NOMO-1 treated with DMSO at 0.1 percent for 48 hours (cell line): Measurements from ENCODE around the gene ELP5.

Experiments used
- DNase-seq: peaks from one replicate; lab custom pipeline; 2025; ENCODE audit not compliant: unreplicated experiment; lab: John Stamatoyannopoulos, UW

Gene ELP5

DNA sequence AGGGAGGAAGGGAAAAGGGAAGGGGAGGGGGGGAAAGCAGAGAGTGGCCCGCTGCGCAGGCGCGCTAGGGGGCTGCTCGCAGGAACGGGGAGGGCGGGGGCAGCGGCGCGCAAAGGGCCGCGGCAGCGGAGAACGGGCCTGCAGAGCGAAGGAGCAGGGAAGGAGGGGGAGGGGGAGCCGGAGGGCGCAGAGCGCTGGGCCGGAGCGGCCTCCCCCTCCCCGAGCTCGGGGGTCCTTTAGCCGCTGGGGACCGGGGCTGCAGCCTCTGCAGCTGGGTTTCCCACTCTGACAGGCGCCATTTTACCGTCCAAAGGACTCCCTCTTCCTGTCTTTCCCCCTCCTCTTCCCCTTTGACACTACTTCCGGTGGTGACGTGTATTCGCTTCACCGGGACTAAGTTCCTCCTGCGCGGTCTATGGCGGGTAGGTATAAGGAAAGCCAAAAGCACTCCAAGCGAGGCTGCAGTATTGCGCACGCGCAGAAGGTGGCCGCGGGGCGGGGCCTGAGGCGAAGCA, 297 bp upstream of the ELP5 start, which contains the start of gene CTDNEP1:
CTDNEP1 (minus strand) TSS at position 74 of the 515 bp plus-strand sequence. CDS start 438 bp downstream, outside the sequence.
- DNase-seq = peak; percentile 98

DNA sequence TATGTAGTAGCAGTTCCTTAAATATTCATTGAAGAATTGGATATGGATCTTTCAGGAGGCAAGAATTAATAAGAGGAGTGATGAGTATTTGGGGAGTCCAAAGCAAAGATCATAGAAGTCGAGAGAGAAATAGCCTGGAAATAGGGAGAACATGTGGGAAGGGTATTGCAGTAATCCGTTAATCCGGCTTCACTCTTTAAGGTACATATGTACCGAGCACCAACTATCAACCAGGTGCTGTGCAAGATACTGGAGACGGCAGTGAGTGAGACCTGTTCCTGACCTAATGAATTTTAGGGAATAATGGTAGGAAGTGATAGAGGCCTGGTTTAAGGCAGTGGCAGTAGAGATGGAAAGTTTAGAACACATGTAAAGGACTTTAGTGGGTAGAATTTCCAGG, 1.1 kb downstream of the ELP5 start:
- DNase-seq = no peak

DNA sequence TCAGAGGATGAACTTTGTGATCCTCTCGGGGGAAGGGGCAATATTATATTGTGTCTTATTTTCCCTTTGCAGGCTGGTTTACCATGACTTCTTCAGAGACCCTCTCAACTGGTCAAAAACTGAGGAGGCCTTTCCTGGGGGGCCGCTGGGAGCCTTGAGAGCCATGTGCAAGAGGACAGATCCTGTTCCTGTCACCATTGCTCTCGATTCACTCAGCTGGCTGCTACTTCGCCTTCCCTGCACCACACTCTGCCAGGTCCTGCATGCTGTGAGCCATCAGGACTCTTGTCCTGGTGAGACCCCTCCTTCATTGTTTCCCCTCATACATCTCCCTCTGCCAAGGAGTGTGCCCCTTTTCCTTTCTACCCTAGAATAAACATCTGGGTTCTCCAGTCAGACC, 2.5 kb downstream of the ELP5 start:
- DNase-seq = no peak

DNA sequence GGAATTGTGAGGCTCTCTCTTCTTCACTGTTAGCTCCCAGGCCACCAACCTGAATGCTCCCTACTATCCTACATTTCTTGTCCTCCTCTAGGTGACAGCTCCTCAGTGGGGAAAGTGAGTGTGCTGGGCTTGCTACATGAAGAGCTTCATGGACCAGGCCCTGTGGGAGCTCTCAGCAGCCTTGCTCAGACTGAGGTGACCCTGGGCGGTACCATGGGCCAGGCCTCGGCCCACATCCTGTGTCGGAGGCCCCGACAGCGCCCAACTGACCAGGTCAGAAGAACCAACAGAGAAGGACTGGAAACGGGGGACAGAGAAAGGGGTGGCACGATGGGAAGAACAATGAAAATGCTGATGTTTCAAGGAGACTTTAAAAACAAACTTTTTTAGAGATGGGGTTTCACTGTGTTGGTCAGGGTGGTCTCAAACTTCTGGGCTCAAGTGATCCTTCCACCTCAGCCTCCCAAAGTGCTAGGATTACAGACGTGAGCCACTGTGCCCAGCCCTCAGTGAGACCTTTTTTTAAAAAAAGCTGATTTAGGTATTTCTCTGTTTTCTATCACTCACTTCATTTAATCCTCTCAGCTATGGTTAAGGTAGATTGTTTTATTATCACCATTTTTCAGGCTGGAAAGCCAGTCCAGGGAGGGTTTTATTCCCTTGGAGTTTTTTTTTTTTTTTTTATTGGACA, 4.9 kb downstream of the ELP5 start:
- no peak for DNase-seq

DNA sequence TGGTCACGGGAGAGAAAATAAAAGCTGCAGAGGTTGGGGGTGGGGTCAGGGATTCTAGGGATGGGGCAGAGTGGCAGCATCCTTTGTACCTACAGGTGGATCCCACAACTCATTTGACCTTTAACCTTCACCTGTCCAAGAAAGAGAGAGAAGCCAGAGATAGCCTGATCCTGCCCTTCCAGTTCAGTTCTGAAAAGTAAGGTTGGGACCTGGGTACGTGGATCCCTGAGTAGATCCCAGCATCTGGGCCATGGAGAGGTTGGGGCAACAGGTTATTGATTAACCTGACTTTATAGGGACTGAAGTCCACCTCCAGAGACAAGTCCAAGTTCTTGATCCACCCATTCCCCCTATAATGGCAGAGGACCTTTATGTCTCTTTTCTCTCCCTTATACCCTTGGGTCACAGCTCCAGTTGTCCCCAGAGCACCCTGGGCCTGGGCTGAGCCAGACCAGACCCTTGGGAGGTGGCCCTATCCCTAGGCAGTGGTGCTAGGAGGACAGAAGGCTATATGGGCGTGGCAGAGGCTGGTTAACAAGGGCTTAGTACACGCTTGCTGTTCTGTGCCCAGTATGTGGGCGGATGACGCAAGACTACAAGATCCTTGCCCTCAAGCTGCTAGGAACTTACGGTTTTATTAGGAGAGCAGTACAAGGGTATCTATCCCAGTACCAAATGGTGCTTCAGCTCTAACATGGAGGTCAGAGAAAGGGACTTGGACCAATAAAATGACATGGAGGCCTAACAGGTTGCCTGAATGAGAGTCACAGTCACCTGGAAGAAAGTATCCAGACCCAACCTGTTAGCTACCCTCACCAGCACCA, 6.9 kb downstream of the ELP5 start:
- no peak for DNase-seq

DNA sequence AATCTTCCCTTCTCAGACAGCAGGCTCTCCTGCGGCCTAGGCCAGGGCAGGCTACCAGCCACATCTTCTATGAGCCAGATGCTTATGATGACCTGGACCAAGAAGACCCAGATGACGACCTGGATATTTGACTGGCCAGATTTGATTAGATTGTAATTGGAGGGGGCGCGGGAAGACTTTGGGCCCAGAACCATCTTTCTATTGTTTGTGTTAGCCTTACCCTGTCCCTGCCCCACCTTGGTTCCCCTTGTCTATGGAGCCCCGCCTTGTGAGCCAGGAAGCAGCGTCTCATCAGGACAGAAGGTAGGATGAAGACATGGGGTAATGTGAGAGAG, 7.5 kb downstream of the ELP5 start:
- no peak for DNase-seq

DNA sequence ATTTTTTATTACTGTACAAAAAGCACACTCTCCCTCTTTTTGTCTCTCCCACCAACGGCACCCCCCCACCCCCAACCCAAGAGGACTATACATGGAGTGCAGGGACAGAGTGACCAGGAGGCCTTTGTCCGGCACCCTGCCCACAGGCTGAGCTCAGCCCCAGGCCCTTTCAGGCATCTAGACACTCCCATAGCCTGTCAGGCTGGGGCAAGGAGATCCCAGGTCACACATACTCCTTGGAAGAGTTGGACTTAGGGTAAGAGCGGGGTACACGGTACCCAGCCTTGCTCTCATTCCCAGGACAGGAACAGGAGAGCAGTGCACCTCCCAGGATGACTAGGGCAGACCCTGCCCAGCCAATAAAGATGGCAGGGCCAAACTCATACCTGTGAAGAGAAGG, 8.1 kb downstream of the ELP5 start:
- no peak for DNase-seq

DNA sequence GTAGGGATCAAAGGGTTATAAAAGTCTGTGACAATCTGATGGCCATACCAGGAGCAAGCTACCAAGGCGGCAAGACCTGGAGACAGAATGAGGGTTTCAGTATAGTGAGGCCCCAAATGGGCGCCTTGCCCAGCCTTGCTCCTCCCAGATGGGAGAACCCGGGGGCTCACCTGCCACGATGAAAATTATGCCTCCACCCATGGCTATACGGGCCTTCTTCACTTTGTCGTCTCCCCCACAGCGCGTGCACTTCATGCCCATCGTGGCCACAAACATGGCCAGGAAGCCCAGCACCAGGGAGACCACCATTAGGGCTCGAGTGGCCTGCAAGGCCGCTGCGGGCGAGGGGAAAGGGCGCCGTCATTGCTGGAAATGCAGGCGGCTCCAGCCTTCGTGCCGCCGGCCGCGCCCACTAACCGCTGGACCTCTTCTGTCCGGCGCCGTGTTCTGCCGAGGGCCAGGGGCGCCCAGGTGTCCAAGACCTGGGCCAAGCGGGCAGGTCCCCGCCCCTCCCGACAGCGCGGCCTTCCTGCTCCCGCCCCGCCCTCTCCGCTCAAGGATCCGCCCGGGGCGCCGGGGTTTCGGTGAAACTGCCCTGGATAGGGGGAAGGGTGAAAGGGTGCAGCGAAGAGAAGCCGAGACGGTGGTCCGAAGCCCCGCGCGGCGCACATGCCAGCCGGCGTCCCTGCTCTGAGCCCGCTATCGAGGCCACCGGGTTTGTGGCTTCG, 8.8 kb downstream of the ELP5 start:
- DNase-seq = no peak

DNA sequence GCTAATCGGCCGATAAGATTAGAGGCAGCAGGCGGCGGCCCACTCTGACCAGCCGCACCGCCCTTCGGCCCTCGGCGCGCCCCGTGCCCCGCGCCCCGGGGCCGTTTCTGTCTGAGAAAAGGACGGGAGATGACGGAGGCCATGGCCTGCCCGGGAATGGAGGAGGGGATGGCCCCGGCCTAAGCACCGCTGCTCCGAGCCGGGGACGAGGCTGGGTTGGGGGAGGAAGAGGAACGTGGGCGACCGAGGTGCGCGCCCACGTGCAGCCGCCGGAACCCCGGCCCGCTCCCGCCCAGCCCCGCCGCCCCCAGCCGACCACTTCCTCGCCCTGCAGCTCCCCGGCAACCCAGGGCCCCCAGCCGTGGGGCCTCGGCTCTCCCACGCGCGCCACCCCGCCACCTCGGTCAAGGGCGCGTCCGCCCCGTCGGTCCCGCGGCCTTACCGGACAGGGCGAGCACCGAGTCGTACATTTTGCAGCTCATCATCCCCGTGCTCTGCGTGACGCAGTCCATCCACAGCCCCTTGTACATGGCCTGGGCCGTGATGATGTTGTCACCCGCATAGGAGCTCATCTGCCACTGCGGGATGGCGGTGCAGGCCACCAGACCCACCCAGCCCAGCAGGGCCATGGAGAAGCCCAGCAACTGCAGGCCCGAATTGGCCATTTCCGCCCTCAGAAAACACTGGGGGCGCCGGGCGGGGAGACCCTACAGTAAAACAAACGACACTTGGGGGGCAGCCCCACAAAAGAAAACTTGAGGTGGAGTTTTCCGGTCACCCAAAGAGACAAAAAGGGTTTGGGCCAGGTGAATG, 9.6 kb downstream of the ELP5 start:
- no peak for DNase-seq

DNA sequence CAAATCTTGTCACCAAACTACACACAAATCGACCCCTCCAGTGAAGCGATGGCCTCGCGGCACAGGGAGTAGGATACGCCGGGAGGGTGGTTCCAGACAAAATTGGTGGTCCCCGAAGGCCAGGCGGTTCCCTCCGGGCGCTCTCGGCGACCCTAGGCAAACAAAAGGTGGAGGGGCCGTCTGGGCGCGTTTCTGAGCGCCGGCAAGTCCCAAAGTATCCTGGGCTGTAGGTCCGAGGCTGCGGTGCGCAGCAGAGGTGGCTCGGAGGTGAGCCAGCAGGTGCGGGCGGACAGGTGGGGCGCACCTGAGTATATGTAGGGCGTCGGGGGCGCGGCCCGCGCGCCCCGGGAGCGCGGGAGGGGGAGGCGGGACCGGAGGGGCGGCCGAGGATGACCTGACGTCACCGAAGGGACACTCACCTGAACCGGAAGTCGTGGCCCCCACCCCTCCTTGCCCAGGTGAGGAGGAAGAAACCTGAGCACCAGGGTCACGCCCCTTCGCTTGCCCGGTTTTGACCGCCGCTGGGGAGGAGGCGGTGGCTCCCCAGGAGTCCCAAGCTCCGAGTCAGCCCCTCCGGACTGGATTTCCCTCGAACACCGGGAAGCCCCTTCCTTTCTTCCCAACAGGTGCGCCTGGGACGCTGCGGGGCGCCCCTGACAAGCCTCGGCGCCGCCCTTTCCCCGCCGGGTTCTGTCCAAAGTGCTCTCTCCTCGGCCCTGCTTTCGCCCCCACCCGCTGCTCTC, 10.3 kb downstream of the ELP5 start, which contains the start of gene CLDN7:
CLDN7 (minus strand) TSS at position 287 of the 743 bp plus-strand sequence. CDS start 435 bp downstream, outside the sequence.
- DNase-seq = no peak

DNA sequence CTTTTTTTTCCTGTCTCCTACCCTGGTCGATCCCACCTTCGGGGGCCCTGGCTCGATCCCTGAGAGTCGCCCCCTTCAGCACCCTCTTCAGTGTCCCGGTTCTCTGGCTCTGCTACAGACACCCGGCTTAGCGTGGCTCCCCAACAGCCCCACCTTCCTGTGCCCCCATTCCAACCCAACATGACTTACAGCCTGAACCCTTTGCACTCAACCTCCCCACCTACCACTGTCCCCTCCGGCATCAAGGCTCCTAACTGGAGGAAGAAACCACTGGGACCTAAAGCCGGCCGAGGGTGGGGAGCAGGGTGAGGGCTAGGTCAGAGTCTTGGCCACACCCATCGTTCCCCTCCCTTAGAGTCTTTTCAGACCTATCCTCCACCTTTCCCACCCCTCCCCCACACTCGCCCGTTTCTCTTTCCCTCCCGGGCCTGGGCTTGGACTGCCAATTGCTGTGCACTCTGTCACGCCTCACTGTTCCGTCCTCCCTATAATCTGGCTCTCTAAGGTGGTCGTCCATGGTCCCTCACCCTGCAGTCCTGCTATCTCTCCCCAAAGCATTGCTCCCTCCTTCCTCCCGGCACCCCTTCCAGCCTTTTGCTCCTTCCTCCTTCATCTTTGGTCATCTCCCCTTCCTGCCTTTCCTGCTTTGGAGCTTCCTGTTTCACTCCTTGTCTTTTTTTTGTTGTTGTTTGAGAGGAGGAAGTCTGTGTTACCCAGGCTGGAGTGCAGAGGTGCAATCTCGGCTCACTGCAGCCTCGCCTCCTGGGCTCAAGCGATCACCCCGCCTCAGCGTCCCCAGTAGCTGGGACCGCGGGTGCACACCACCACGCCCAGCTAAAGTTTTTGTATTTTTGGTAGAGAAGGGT, 11.2 kb downstream of the ELP5 start:
- peak; percentile 37 for DNase-seq

DNA sequence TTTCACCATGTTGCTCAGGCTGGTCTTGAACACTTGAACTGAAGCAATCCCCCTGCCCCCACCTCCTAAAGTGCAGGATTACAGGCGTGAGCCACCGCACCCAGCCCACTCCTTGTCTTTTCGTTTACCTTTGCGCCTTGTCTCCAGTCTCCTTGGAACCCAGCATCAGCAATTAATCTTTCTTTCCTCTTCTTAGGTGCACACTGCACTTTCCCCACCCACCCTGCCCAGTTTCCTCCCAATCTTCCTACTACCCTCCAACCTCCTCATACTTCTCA, 11.7 kb downstream of the ELP5 start:
- DNase-seq = no peak

DNA sequence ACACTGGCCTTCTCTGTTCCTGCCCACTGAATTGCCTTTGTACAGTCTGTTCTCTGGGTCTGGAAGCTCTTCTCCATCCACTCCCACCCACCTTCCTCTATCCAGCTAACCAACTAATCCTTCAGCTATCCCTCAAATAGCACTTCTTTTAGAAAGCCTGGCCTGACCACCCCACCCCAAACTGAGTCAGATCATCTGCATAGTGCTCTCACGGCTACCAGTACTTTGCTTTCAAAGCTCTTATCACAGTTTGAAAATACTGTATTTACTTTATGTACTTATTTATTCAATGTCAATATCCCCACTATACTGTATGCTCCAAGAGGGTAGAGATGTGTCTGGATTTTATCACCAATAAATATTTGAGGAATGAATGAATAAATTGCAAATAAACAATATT, 14.8 kb downstream of the ELP5 start:
- no peak for DNase-seq

DNA sequence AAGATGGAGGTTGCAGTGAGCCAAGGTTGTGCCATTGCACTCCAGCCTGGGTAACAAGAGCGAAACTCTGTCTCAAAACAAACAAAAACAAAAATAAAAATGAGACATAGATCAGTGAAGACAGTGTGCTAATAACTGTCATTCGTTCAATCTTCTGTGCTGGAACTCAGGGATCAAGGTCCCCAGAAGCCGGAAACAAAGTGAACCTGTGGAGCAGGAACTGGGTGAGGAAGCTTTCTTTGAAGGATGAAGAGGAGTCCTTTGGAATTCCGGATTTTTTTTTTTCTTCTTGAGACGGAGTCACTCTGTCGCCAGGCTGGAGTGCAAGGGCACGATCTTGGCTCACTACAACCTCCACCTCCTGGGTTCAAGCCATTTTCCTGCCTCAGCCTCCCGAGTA, 27.4 kb downstream of the ELP5 start:
- DNase-seq = no peak

DNA sequence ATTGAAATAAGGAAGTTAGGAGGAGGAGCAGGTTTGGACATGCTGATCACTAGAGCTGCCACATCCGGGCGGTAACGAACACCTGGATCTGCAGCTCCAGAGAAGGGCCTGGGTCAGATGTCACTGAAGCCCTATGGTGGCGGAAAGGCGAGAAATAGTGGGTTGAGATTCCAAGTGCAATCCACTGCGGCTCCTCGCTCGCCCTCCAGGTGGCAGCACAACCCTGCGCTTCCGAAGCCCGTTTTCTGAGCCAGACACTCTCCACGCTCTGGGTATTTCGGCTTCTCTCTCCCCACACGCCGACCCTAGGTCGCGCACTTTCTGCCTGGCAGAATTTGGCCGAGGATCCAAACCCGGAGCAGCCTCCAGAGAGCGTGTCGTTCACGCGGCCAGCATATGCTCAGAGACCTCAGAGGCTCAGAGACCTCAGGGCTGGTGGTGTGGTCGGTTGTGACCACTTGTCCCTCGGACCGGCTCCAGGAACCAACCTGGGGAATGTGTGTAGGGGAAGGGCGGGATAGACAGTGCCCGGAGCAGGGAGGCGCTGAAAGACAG, 28.6 kb downstream of the ELP5 start:
- DNase-seq = peak; percentile 85

DNA sequence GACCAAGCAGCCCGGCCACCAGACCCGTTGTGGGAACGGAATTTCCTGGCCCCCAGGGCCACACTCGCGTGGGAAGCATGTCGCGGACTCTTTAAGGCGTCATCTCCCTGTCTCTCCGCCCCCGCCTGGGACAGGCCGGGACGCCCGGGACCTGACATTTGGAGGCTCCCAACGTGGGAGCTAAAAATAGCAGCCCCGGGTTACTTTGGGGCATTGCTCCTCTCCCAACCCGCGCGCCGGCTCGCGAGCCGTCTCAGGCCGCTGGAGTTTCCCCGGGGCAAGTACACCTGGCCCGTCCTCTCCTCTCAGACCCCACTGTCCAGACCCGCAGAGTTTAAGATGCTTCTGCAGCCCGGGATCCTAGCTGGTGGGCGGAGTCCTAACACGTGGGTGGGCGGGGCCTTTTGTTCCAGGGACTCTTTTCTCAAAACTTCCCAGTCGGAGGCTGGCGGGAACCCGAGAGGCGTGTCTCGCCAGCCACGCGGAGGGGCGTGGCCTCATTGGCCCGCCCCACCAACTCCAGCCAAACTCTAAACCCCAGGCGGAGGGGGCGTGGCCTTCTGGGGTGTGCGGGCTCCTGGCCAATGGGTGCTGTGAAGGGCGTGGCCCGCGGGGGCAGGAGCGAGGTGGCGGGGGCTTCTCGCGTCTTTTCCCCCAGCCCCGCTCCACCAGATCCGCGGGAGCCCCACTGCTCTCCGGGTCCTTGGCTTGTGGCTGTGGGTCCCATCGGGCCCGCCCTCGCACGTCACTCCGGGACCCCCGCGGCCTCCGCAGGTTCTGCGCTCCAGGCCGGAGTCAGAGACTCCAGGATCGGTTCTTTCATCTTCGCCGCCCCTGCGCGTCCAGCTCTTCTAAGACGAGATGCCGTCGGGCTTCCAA, 29.3 kb downstream of the ELP5 start, which contains the start of gene SLC2A4:
SLC2A4 (plus strand) TSS at position 645 of the 879 bp plus-strand sequence; CDS start at position 862, 217 bp downstream.
- DNase-seq = peak; percentile 84

DNA sequence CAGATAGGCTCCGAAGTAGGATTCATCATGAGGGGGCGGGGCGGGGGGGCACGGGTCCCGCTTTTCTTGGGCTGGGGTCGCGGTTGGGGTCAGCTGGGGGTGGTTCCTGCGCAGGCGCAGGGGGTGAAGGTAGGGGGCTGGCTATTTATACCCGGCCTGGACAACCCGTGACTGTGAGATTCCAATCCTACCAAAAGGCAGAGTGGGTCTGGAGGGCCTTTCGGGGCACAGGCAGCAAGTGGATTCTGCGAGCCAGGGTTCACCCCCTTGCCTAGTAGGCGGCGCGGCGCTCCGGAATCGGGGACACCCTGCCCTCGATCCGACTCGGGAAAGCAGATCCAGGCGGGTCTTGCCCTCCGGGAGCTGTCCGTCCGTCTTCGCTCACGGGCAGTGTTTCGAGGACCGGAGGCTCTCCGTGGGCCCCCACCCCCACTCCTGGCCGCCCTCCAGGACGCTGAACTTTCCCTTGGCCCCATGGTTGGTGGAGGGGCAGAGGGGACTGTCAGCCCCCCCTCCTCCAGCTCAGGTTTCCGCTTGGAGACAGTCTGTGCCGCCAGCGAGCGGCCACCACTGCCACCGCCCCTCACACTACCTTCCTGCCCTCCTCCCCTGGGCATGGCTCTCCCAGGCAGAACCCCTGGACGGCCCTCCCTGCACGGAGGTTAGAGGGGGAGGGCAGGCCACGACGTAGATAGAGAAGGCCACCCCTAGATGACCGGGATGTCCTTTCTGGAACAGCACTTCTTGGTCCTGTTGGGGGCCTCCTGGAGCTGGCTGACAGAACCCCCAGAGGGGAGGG, 30.1 kb downstream of the ELP5 start:
- DNase-seq = no peak
